Stimulated activated CD8-positive, alpha-beta memory T cell treated with anti-CD3 and anti-CD28 coated beads, Interleukin-4, amount 100 ng/mL, for 48 hours (primary cell): ENCODE results near the gene EXT2.

Source experiments
- DNase-seq: peaks from one replicate; pipeline ENCODE4 v3.0.0-alpha.2; 2020

Gene EXT2

DNA sequence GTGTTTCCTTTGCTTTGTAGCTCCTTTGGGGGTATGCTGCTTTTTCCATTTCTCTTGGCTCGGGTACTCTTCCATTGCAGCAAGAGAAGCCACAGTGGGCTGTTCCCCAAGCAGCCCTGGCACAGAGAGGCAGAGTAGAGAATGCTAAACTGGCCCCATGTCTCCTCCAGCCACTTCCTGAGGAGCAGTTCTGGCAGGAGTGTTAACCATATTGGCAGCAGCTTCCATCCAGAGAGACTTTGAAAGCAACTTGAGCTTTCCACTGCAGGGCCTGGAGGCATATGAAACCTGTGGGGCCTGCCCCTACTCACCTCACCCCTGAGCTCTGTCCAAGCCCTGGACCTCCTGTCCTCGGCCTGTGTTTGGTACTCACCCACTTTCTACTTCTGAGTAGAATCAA is 152.6 kb downstream of the EXT2 start:
- DNase-seq = no peak

DNA sequence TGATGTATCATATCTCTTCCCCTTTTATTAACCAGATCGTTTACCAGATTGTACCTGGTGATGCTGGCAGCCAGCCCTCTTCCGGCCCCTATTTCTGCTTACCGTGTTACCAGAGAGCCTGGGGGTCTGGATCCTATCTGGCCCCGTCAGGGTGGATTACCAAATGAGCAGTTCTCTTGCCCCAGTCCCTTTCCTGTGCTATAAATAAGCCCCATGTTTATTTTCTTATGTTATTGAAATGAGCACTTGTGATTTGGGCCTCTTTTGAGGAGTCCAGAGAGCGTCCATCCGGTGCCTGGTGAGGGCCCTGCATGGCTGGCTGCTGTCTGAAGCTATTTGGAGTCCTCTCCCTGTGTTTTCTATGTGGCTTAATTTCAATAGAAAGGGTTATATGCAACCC is 154.9 kb downstream of the EXT2 start:
- DNase-seq = no peak

DNA sequence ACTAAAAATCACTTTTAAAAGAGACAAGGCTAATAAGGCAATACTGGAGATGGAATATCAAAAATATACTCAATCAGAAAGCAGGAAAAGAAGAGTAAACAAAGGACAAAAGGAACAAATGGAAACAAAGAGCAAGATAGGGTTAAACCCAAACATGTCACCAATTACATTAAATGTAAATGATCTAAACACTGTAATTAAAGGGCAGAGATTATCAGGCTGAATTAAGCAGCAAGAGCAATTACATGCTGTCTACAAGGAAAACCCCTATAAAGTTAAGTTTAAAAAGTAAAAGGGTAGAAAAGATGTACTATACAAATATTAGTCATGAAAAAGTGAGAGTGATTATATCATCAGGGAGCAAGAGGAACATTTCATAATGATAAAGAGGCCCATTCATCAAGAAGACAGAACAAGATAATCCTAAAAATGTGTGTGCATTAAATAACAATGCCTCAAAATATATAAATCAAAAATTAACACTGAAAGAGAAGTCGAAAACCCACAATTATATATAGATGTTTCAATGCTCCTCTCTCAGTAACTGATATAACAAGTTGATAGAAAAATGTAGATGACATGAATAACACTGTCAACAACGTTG is 157.6 kb downstream of the EXT2 start:
- DNase-seq = no peak

DNA sequence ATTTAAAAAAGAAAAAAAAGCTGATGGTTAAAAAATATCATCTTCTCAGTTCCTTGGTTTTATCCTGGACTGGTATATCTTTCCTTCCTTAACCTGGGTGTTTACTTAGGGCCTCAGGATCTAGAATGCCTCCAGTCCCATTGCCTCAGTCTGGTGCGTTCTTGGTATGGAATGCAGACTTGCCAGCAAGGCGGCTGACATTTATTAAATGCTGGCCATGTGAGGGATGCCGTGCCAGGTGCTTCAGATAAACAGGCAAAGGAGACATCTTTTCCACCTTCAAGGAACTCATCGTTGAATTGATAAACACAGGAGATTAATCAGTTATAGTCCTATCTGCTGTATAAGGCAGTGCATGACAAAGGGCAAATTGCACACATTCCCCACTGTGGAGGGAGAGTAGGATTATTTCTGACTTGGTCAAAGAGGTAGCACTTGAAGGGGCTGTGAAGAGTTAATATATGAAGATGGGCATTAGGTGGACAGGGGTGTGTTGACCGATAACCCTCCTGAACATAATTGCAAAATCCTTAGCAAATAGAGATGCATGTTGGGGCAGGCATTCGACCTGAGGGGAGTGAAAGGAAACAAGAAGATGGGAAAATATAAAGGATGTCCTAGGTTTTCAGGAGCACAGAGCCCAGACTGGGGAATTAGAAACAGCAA is 160.1 kb downstream of the EXT2 start:
- no peak for DNase-seq

DNA sequence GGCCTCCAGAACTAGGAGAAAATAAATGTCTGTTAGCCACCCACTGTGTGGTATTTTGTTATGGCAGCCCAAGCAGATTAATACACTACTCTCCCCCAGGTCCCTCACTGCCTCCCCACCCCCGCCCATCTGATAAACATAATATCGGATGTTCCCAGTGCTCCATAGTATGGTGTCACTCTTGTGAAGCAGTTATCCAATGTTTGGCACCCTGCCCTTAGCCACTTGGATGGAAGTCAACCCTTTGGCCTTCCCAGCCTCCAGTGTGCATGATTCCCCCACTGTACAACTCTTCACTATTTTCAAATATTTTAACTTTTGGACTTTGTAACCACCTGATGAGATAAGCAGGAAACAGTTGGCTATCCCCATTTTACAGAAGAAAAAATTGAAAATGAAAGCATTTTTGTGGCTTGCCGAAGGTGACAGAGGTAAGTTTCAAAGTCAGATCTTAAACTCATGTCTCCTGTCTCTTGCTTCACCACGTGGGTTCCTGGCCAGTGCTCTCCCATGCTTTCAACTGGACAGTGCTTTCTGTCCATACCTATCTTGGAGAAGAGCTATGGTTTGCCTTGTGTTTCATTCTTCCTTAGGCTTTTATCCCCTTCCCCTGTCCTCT is 161.3 kb downstream of the EXT2 start:
- no peak for DNase-seq

DNA sequence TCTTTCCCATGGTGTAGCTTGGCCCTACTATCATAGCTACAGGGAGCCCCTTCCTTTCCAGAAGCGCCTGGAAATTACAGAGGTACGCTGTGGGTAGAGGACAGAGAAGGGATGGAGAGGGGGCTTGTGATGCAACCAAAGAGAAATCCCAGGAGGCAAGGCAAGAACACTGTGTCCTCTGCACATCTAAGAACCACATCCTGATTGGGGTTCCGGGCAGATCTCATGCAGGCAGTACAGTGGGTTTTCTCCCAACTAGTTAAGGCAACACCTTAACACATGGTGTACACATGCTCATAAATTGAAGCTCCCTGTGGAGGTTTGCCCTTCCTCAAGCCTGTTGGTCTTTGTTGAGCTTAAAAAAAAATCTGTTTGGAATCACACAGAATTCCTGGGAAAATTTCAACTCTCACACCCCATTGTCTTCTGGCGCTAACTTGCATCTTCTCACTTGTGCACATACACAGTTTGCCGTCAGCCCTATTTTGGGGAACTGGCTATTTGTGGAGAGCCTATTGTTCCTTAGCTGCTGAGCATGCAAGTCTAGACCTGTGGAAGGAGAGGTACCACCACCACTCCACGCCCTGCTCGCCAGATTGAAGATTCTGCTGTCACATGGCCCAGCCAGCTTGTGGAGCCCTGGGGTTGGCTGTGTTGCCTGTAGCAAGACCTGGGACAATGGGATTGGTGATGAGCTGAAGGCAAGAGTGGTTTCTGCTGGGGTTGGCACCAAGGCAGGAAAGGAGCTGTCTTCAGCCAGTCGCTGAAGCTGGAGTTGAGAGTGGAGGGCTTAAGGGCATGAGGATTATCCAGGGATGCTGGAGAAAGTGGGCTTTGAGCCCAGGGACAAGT is 162.1 kb downstream of the EXT2 start:
- DNase-seq = no peak

DNA sequence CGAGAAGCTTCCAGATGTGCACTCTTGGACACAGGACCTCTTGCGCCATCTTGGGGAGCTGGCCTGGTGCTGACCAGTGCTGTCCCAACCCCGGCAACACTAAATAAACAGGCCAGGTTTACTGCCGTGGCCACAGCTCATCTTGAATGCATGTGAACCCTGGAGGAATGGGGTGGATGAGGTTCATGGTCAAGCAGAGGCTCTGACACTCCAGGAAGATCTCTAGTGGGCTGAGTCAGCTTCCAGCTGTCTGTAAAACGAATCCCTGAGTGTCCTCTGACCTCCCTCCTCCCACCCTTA is 162.7 kb downstream of the EXT2 start:
- no peak for DNase-seq

DNA sequence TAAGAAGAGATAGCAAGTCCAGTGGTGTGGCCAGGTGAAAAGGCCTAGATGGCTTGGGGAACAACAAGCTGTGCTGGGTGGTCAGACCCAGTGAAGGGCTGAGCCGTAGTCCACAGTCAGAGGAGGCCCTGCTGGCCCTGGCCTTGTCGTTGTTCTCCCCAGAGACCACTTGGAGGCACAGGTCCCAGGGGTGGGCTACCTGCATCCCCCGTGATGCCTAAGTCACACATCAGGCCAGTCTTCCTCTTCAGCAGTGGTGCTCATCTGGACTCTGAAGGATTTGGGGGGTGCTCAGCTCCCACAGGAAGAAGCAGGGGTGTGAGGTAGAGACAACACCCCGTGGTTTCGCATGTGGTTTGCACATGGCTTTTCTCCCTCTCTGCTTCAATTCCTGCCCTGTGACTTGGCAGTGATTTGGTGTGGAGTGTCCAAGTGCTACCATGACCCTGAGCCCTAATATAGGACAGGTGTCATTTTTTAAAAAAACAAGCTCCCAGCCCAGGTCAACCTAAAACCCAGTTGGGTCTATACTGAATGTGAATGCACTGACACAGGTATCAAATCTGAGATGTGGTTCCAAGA is 163.5 kb downstream of the EXT2 start:
- no peak for DNase-seq

DNA sequence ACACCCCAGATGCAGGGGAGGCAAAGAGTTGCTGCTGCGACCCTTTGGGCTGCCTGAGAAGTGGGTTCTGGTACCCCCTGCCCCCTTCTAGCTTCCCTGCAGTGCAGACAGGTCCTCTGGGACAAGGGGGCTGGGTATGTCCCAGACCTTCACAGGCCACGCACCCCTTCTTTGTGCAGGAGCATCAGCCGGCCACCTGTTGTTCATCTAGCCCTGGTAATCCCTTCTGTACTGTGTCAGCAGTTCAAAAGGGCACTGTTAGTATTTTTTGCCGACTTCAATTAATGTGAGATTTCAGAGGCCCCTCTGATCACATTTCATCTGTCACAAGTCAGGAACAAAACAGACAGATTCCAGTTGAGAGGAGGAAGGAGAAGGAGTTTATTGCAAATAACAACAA is 164.6 kb downstream of the EXT2 start:
- no peak for DNase-seq

DNA sequence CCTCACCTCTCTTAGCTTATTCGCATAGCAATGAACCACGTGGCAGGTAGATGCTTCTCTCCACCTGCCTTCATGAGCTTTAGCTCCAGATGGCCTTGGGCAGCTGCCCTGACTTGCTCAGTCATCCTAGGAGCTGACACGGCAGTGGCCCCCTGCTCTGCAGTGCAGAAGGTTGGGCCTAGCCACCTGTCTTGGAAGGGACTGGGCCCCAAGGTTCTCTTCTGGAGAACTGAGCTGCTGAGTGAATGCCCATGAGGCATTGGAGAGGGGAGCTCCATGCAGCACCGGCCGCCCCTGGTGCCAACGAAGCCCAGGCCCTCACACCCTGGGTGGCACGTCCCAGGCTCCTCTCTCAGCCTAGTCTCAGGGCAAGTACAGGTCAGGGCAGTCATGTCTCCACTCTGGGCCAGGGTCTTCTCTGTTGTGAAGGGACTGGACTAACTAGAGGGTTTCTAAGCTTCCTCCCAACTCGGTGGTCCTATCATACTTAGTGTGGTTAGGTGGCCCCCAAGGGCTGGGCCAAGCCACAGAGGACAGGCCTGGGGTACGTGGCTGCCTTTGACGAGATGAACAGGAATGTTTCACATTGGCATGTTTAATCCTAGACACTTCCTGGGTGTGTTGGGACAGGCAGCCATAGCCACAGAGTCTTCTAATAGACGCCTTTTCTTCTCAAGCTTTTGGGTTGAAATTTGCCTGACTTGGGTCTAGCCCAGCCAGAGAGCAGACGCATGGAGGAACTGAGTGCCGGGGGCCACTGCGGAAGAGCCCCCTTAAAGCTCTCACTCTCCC is 166.5 kb downstream of the EXT2 start:
- DNase-seq = no peak

DNA sequence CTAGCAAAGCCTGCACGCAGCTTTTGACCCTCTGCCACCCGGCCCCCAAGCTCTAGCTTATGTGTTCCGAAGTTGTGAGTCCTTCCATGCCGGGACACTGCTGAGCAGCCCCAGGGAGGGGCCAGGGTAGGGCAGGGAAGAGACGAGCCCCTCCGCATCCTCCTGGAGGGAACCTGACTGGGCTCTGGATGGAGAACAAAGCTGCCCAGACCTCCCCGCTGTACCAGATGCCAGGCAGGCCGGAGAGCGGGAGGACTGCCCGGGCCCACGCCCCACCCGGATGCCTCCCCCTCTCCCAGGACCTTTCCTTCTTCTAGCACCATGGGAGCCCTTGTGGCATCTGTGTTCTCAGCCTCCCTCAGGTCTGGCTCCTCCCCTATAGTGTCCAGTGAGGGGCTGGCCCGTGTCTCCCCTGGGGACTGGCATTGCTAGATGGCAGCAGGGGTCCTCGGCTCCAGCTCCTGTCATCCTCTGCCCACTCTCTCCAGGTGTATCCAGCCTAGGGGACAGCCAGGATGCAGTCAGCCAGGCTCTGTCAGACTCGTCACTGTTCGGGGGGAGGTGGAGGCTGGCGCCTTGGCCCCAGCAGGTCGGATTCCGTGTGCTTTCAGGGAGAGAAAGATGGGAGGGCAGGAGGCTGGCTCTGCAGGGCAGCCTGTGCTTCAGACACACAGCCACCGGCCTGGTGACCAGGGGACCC is 168.4 kb downstream of the EXT2 start:
- no peak for DNase-seq

DNA sequence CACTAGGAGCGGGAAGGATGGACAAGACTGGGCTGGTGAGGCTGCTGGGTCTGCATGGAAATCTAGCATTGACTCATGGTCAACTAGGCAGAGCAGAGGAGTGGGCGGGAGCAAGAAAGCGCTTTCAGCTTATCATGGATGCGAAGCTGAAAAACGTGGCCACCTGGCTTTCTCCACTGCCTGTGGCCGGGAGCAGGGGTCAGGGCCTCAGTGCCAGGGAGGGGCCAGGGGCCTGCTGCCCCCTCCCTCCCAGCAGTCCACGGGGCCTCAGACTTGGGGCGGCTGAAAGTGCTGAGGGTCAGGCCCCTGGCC is 168.9 kb downstream of the EXT2 start:
- DNase-seq = no peak

DNA sequence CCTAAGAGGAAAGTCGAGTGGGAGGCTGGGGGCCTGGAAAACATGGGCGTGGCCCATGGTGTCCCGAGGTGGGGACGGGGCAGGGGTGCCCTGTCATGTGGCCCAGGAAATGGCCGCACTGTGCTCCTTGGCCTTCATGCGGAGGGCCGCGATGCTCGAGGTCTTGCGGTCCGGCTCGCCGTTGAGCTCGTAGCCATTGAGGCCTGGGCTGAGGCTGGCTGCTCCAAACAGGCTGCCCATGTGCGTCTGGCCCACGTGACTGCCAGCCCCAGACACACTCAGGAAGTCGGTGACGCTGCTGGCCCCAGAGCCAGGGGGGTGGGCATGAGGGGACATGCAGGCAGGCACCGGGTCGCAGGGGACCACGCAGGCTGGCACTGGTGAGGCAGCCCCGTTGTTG is 169.3 kb downstream of the EXT2 start:
- DNase-seq = no peak

DNA sequence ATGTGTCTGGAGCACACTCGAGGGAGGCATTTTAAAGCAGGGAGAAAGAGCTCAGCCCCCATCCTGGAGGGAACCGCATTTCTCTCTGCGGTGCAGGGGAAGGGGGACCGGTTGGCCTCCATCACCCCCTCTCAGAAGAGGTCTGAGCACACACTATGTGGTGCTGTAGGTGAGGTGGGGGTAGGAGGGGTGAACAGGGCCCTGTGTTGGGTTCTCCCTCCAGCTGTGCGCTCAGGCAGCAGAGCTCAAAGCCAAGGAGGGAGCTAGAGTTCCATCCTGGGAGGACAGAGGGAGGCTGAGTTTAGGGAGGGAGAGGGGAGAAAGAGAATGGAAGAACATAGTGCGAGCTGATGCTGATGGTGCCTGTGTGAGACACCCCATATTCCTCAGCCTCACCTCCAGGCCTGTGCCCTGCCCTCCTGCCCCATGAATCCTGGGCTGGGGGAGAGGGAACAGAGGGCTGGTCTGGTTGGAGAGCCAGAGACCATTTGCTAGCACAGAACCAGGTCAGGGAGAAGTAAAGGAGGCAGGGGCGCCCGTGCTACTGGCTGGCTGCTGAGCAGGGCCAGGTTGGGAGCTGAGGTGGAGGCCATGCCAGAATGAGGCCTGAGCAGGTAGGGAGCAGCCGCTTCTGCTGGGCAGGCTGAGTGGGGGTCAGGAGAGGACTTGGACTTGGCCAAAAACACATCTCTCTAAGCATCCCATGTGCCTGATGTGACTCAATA is 170.7 kb downstream of the EXT2 start:
- DNase-seq = no peak

DNA sequence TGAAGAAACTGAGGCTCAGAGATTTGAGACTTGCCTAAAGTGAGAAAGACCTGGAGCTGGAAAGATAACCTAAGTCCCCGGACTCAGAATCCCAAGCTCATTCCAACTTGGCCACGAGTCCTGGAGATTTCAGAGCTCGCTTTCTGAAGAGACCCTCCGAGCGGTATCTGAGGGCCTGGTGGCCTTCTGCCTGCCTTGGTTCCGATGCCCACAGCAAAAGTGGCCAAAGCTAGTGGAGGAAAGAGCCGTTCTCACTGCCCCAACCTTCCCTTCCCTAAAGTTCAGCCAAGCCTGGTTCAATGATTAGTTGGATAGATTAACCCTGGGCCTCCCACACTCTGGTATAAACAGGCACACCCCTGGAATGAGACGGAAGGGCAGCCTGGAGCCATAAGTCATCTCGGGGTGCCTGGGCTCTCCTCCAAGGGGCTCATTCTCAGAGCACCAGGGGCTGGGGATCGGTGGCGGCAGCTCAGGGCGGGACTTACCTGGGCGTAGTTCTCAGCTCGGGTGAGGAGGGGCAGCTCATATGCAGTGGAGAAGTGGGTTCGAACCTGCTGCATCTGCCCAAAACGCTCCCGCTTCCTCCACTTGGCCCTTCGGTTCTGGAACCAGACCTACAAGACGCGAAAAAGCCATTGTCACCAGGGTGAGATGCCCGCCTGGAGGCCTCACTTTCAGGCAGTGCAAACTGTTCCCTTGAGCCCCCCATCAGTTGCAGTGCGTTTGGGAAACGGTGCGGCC is 171.7 kb downstream of the EXT2 start:
- no peak for DNase-seq

DNA sequence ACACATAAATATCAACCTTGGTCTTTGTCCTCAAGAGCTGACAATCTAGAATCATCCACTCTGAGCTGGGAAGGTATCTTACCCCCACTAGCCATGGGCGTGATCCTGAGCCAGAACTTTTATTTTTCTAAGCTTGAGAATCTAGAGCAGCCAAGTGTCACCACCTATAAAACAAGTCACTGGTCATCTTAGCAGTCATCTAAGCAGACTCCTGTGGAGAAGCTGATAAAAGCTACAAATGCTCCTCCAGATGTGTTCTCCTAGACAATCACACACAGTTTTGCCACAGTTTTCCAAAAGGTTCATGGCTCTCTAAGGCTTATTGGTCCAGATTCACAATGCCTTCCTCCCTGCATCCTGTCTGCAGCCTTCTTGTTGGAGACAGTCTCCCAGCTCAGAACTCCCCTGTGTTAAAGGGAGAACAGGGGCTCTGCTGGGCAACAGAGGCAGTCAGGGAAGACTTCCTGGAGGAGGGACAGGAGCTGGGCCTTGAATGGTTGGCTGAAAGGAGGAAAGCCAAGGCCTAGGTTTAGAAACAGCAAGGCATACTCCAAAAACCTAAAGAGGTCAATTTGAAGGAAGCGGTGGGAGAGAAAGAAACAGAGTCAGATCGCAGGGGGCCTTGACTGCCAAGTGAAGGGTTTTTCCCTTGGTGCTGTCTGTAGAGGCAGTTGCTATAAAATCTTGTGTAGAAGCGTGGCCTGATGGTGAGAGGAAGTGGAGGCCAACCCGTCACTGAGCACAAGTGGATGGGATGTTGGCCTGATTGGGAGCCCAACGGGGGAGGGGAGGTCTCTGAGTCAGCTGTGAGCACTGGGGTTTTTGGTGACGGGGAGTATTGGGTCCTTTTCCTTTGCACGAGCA is 172.5 kb downstream of the EXT2 start:
- DNase-seq = no peak

DNA sequence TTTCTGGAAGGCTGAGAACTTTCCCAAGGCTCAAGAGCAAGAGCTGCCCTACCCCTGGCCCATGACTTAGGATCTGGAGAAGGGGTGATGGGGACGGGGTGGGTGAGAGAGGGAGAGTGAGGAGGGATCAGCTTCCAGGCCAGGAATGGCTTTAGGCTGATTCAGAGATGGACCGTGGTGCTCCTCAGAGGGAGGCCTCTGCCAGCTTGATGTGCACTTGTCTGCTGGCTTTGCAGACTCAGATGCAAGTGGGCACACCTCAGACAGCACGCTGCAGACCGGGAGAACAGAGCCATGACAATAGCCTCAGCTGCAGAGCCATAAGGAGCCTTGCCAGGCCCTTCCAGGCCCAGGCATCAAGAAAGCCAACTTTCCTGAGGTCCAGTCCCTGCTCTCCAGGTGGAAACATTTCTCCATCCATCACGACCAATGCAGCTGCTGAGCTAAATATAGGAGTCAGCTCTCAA is 173.2 kb downstream of the EXT2 start:
- no peak for DNase-seq

DNA sequence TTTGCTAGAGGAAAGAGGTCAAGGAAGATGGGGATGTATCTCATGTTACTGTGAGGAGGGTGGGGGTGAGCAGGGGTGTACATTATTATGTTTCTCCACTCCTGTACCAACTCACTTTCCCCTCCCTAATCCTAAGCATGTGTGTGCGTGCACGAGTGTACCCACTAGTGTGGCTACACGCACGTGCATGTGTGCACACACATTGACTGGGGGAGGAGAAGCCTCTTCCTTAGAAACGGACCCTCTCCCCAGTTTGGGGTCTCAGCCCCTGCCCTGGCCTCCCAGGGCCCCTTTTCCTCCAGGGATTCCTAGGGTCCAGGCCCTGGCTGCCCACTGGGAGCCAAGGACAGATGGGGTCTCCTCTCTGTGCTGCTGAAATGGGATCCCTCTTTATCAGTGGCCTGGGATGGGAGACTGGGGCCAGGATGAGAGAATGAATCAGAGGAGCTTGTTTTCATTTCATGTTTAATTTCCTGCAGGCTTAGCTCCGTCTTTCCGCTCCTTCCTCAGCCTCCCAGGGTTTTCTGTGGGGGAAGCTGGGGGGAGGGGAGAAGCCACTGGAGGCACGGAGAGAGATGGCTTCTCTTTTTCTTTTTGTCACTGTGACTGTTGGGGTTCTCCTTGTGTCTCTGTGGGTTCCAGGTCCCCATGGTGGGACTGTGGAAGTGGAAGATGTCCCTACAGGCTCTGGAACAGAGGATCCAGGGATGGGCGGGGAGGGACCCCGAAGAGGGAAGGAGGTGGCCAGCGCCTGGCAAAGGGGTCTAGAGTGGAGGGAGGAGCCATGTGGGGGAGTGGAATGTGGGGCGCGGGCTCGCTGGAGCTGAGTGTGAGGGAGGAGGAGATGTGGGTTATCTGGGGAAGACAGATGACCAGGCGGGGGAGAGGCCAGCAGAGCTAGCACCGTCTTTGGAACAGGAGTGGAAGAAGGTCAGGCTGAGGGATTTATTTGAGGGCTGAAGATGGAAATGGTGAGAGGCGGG is 174.2 kb downstream of the EXT2 start:
- no peak for DNase-seq
